HG02763 (cell line): ENCODE measurements around the gene SLC25A26.
A peak's percentile ranks its signal among the peaks of the same experiment; 100 is the strongest.
"Not testable (repeated sequence)": the region's sequence is repeated elsewhere in the genome, so short reads cannot be mapped to it uniquely, and the experiment has no call there.

Source experiments
- ATAC-seq: cut with Tn5 transposase; IDR thresholded peaks from one replicate; pipeline ENCODE4 v1.9.1; 2021; ENCODE audit warnings: mild to moderate bottlenecking, moderate library complexity; ENCODE audit not compliant: unreplicated experiment

The SLC25A26 gene

GRCh38 chr3:66406831-66407610 is 186.2 kb downstream of the SLC25A26 start:
- no peak for ATAC-seq

GRCh38 chr3:66407611-66408218 is 186.9 kb downstream of the SLC25A26 start:
- peak; percentile 80 for ATAC-seq

GRCh38 chr3:66409771-66410754 is 189.3 kb downstream of the SLC25A26 start:
- no peak for ATAC-seq

- ATAC-seq: no peak
Observed at GRCh38 chr3:66410976-66411375, 190.2 kb downstream of the SLC25A26 start.

- ATAC-seq: no peak
Observed at GRCh38 chr3:66411474-66411873, 190.7 kb downstream of the SLC25A26 start.

GRCh38 chr3:66411961-66412887 is 191.4 kb downstream of the SLC25A26 start:
- no peak for ATAC-seq

- no peak for ATAC-seq
Observed at GRCh38 chr3:66413151-66413751, 192.4 kb downstream of the SLC25A26 start.

GRCh38 chr3:66414846-66415245 is 194.0 kb downstream of the SLC25A26 start:
- no peak for ATAC-seq

GRCh38 chr3:66415867-66416428 is 195.1 kb downstream of the SLC25A26 start:
- ATAC-seq: no peak

- no peak for ATAC-seq
Observed at GRCh38 chr3:66416556-66417304, 195.9 kb downstream of the SLC25A26 start.

- ATAC-seq: no peak
Observed at GRCh38 chr3:66418475-66418931, 197.7 kb downstream of the SLC25A26 start.

- ATAC-seq: no peak
Observed at GRCh38 chr3:66419036-66419435, 198.2 kb downstream of the SLC25A26 start.

- ATAC-seq: not testable (repeated sequence)
Observed at GRCh38 chr3:66421144-66421543, 200.3 kb downstream of the SLC25A26 start.

- ATAC-seq: not testable (repeated sequence)
Observed at GRCh38 chr3:66421893-66422292, 201.1 kb downstream of the SLC25A26 start.

GRCh38 chr3:66423791-66424190 is 203.0 kb downstream of the SLC25A26 start:
- ATAC-seq: no peak

GRCh38 chr3:66425032-66425431 is 204.2 kb downstream of the SLC25A26 start:
- ATAC-seq: no peak

- ATAC-seq: no peak
Observed at GRCh38 chr3:66425576-66426114, 204.8 kb downstream of the SLC25A26 start.

GRCh38 chr3:66426135-66426534 is 205.3 kb downstream of the SLC25A26 start:
- no peak for ATAC-seq
